ENCODE data around the gene SLC6A5.

Gene SLC6A5

DNA sequence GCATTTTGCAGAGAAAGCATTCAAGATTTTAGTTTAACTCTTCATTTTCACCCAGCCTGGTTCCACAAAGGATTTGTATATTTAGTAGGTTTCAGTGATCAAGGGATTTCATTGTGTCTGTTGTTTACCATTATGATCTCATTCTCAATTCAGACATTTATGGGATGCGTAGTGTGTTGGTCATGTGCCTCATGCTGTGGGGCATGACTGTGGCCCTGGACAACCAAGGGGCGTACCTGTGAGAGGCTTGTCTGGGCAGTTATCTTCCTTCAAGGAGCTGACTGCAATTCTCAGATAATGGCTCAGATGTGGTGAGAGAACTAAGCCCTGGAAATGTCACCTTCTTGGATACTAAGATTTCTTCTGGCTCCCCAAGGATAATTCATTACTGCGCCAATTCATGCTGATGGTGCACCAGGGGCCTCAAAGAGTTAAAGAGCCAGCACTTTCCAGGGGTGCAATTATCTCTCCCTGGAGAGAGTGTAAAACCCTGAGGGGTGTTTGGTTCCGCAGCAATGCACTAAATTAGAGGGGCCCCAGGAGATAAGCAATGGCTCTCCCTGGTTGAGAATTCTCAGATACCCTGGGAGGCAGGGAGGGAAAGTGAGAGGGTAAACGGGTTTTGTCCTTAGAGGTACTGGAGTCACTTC is 32.2 kb downstream of the SLC6A5 start:
- Mint-ChIP-seq H3K9me3 (no peaks in the 10 kb centered on the region), H3K27ac (no peak overlapping the region), H3K4me3 (no peak overlapping the region), H3K4me1 (no peaks in the 10 kb centered on the region), H3K27me3 (peaks cover 5% of the 10 kb centered on the region)
- no peak for DNase-seq
- no peak for ATAC-seq

DNA sequence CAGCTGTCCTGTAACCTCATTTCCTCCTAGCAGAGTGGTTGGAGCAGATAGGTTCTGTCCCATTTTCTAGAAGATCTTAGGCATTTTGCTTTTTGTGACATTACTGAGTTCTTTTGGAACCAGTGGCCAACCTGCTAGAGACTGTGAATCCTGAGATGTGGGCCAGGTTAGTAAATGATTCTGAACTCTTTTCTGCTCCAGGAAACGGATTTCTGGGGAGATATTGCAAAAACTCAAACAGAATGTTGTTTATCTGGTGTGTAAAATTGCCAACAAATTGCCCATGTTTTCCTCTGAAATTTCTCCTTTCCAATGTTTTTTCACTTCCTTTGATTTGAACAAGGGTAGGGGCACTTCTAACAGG is 32.7 kb downstream of the SLC6A5 start:
- Mint-ChIP-seq H3K27me3 (peaks cover under 1% of the 10 kb centered on the region), H3K4me1 (no peaks in the 10 kb centered on the region), H3K4me3 (no peak overlapping the region), H3K27ac (no peak overlapping the region), H3K9me3 (no peaks in the 10 kb centered on the region)
- DNase-seq = no peak
- no peak for ATAC-seq

DNA sequence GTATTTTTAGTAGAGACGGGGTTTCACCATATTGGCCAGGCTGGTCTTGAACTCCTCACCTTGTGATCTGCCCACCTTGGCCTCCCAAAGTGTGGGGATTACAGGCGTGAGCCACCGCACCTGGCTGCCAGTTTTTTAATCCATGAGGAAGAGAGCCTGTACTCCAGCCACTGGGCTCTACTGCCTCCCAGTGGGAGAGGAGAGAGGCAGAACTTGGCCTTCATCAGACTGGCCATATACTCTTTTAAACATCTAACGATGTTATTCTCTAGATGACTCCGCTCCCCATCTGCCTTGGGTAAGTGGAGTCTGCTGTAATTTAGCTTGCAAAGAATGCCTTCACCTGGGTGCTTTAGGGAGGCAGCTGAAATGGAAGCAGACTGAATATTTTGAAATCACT is 34.6 kb downstream of the SLC6A5 start:
- Mint-ChIP-seq H3K9me3 (no peaks in the 10 kb centered on the region), H3K27me3 (peaks cover 12% of the 10 kb centered on the region), H3K4me1 (no peaks in the 10 kb centered on the region), H3K4me3 (no peak overlapping the region), H3K27ac (no peak overlapping the region)
- no peak for ATAC-seq
- DNase-seq = no peak

DNA sequence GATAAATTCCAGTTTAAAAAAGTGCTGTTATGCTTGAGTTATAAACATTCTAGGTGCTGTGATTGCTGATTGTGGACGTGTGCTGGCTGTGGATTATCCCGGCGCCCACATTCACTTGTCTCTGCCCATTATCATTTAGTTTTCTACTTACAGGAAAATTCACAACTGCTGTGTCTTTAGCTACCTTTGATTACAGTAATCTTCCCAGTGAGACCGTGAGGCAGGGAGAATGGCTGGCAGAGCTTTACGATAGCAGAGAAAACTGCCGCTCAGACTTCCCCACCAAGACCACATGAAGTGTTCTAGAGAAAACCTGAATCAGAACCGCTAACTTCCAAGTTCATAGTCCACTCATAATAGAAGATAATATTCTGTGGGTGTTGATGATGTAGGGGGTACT is 35.4 kb downstream of the SLC6A5 start:
- no peaks in the 10 kb centered on the region for H3K9me3 Mint-ChIP-seq
- ATAC-seq (no peak), DNase-seq (no peak)
- no peak overlapping the region for H3K4me3 Mint-ChIP-seq
- H3K27me3 Mint-ChIP-seq = peaks cover 12% of the 10 kb centered on the region
- H3K27ac Mint-ChIP-seq = no peak overlapping the region
- no peaks in the 10 kb centered on the region for H3K4me1 Mint-ChIP-seq

DNA sequence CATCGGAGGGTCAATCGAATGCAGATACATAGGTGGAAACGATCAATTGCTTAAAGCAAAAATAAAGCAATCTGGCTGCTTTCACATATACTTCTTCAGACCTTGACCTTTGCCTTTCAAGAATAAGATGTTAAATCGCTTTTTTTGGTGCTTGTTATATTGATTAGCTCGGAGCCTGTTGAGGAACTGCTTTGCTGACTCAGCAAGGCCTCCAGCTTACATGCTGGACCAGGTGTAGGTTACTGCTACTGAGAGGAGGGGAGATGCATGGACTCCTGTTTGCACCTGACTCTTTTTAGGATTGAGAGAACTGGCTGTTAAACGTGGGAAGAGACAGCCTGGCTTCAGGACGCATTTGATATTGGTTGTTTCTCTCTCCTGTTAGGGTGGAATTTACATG is 38.7 kb downstream of the SLC6A5 start:
- Mint-ChIP-seq H3K27ac (no peak overlapping the region), H3K4me3 (no peak overlapping the region), H3K9me3 (no peaks in the 10 kb centered on the region), H3K27me3 (peaks cover 20% of the 10 kb centered on the region), H3K4me1 (no peaks in the 10 kb centered on the region)
- ATAC-seq = no peak
- DNase-seq = no peak

DNA sequence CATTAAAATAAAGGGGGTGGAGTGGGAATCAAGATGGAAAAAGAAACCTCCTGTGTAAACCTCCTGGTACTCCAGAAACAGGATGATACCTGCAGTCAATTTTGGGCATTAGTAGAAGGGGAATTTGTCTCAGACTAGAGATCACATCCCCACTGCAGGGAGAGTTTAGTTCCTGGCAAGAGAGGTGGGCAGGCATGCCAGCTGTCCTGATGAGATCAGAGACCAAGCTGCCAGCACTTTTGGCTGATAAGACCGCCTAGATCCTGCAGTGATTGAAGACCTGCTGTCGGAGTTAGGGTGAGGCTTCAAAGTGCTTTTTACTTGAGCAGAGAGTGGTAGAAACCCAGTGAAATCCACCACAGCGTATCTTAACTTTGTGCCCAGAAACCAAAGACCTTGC is 40.3 kb downstream of the SLC6A5 start:
- peaks cover 20% of the 10 kb centered on the region for H3K27me3 Mint-ChIP-seq
- DNase-seq (no peak), ATAC-seq (no peak)
- H3K9me3 Mint-ChIP-seq = no peaks in the 10 kb centered on the region
- no peak overlapping the region for H3K4me3 Mint-ChIP-seq
- no peaks in the 10 kb centered on the region for H3K4me1 Mint-ChIP-seq
- H3K27ac Mint-ChIP-seq = no peak overlapping the region

DNA sequence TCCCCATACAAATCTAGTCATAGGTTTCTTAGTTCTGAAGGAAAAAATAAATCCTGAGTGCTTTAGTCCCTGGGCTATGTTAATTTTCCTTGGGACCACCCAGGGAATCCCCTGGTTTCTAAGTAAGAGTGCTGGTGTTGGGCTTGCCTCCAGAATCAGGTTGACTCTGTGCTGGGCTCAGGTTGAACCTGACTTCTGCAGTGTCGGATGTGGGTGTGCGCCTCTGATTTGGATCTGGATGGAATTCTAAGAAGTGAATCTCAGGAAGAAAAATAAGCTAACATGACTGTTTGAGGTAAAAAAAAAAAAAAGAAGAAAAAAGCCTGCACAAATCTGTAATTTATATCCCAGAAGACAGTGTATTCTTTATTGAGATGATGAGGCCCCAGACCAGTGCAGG is 41.0 kb downstream of the SLC6A5 start:
- no peaks in the 10 kb centered on the region for H3K9me3 Mint-ChIP-seq
- H3K27me3 Mint-ChIP-seq = peaks cover 27% of the 10 kb centered on the region
- ATAC-seq = no peak
- peak overlapping the region in 1 of 2 donors; percentile 77 for H3K27ac Mint-ChIP-seq
- H3K4me1 Mint-ChIP-seq = no peaks in the 10 kb centered on the region
- no peak overlapping the region for H3K4me3 Mint-ChIP-seq
- DNase-seq = no peak

DNA sequence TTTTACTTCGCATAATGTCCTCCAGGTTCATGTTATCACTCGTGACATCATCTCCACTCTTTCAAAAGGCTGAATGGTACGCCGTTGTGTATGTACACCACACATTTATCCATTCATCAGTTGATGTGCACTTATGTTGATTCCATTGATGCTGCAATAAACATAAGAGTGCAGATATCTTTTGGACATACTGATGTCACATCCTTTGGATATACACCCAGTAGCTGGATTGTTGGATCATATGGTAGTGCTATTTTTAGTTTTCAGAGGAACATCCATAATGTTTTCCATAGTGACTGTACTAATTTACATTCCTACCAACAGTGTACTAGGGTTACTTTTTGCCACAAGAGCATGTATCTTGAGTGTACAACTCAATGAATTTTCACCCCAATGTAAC is 45.0 kb downstream of the SLC6A5 start:
- no peak overlapping the region for H3K27ac Mint-ChIP-seq
- H3K27me3 Mint-ChIP-seq = peaks cover 18% of the 10 kb centered on the region
- ATAC-seq (no peak), DNase-seq (no peak)
- H3K4me3 Mint-ChIP-seq = no peak overlapping the region
- H3K9me3 Mint-ChIP-seq = no peaks in the 10 kb centered on the region
- no peaks in the 10 kb centered on the region for H3K4me1 Mint-ChIP-seq

DNA sequence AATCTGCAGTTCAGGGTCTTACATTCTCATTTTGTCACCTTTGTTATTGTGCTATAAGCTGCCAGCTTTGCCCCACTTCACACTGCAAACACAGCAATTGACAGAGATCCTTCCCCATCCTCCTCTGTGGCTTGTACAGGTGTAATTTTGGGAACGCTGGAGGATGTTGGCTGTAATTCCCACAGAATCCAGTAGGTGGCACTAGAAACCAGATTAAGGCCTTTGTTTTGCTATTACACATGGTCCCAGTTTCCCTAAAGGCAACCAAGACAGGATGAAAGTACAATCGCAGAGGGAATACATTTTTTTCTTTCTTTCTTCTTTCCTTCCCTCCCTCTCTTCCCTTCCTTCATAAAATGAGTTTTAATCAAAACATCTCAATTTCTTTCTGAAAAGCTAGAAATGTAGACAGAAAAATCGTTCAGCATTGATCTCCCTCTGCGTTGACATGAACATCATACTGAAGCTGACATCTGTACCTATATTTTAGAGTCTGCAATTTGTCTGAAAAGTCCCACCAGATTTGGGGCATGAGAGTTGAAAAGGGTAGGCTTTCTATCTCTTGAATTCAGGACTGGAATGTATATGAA is 48.7 kb downstream of the SLC6A5 start:
- DNase-seq (peak in 1 of 2 donors; percentile 23), ATAC-seq (no peak)
- Mint-ChIP-seq H3K4me1 (no peaks in the 10 kb centered on the region), H3K9me3 (no peaks in the 10 kb centered on the region), H3K4me3 (no peak overlapping the region), H3K27me3 (peaks cover 15% of the 10 kb centered on the region), H3K27ac (no peak overlapping the region)

DNA sequence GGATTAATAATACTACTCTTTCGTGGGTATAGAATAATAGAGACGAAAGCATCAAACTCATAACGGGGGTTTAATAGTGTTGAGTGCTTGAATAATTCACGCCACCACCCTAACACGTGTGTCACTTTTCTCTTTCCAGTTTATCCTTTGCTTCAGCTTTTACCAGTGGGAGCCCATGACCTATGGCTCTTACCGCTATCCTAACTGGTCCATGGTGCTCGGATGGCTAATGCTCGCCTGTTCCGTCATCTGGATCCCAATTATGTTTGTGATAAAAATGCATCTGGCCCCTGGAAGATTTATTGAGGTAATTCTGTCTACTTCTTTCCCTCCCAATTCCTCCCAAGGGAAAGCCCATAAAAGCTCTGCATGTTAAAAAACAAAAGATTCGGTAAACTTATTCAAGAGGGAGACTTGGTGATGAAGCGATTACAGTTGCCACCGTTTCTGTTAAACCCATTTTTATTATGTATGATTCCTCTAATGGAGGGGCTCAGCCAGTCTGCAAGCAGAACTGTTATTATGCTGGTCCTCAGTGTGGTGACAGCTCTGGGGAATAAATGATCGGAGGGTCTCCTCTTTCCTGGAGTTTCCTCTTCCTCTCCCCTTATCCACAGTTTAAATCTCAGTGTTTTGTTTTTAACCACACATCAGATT is 52.9 kb downstream of the SLC6A5 start:
- H3K4me1 Mint-ChIP-seq = no peaks in the 10 kb centered on the region
- H3K27me3 Mint-ChIP-seq = peaks cover 30% of the 10 kb centered on the region
- H3K4me3 Mint-ChIP-seq = no peak overlapping the region
- no peak overlapping the region for H3K27ac Mint-ChIP-seq
- DNase-seq (no peak), ATAC-seq (no peak)
- no peaks in the 10 kb centered on the region for H3K9me3 Mint-ChIP-seq

DNA sequence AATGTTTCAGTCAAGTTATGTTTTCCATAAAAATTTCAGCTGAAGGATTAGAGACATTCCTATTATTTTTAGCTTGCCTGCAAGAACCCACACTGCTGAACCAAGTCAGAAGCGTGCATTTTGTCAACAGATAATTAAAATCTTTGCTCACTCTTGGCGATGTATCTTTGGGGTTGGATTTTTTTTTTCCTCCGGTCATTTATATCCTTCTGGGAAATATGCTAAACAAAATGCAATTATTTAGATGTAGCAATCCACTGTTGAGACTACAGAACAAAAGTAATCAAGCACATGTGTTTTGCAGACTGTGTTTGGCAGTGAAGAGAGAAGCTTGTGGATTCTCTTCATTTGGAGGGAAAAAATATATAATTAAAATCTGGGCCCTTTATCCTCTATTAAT is 54.6 kb downstream of the SLC6A5 start:
- Mint-ChIP-seq H3K9me3 (no peaks in the 10 kb centered on the region), H3K4me3 (no peak overlapping the region), H3K4me1 (no peaks in the 10 kb centered on the region), H3K27ac (no peak overlapping the region), H3K27me3 (peaks cover 38% of the 10 kb centered on the region)
- no peak for ATAC-seq
- no peak for DNase-seq

DNA sequence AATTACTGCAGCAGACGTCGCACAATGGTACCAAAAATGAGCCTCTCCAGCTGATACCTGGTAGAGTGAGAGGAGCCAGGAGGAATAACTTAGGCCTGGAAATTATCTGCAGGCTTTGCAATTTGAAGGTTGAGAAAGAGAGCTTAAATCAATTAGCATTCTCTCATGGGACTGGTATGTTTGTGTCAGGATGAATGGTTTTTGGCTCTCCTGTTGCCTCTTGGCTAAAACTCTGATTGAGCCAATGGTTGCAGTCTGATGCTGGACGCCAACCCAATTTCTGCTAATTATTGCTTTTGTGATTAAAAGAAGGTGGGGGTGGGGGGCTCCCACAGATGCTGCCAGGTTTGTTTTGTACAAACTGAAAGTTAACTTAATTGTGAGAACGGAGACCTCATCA is 57.5 kb downstream of the SLC6A5 start:
- Mint-ChIP-seq H3K27ac (no peak overlapping the region), H3K27me3 (peaks cover 38% of the 10 kb centered on the region), H3K9me3 (peaks cover 0 to 6% of the 10 kb centered on the region in 2 donors), H3K4me3 (no peak overlapping the region), H3K4me1 (no peaks in the 10 kb centered on the region)
- ATAC-seq (no peak), DNase-seq (no peak)

DNA sequence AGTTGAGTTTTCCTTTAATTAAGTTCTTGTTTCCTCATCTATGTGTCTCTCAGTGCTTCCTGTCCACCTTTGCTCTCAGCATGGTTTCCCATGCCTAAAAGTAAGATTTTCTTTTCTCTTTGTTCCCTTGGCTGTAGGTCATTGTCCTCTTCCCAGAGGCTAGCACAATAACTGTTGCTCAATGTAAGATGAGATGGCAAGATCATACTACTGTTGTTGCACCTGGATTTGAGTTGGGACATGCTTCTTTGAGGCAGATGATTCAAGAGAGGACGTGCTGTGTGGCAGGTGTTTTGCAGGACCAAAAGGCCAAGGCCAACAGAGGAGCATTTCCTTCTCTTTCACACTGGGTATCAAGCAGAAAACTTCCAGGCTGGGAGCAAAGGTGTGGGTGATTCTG is 58.7 kb downstream of the SLC6A5 start:
- H3K27ac Mint-ChIP-seq = no peak overlapping the region
- no peaks in the 10 kb centered on the region for H3K4me1 Mint-ChIP-seq
- peaks cover 7 to 12% of the 10 kb centered on the region in 2 donors for H3K9me3 Mint-ChIP-seq
- ATAC-seq (no peak), DNase-seq (no peak)
- no peak overlapping the region for H3K4me3 Mint-ChIP-seq
- peaks cover 33% of the 10 kb centered on the region for H3K27me3 Mint-ChIP-seq

DNA sequence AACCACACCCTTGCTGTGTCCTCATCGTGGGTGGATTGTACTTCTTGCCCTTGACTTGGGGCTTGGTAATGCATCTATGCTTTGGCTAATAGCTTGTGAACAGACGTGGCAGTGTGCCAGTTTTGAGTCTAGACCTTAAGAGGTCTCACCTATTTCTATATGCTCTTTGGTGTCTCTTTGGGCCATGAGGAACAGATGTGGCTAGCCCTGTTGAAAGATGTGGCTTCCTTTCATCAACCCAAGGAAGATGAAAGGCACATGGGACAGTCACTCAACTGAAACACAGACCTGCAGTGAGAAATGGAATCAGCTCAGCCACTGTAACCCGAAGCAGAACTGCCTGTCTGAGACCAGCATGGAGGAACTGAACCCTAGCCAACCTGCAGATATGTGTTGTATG is 62.0 kb downstream of the SLC6A5 start:
- Mint-ChIP-seq H3K27ac (no peak overlapping the region), H3K4me3 (no peak overlapping the region), H3K4me1 (no peaks in the 10 kb centered on the region), H3K9me3 (peaks cover 7 to 12% of the 10 kb centered on the region in 2 donors), H3K27me3 (peaks cover 28% of the 10 kb centered on the region)
- ATAC-seq (no peak), DNase-seq (no peak)

DNA sequence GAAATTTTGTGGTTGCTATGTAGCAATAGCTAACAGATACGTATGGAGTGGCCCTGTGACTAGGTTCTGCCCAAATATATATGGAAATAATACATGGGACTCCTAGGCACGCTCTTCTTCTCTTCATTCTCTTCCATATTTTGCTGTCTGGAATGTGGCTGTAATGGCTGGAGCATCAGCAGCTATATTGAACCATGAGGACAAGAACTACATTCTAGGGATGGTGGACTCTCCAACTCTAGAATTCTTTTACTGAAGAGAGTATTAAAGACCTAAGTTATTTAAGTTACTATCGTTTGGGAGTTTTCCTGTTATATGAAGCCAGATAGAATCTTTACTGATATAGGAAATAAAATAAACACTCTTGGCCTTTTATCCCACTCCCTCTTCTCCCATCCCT is 62.4 kb downstream of the SLC6A5 start:
- no peaks in the 10 kb centered on the region for H3K4me1 Mint-ChIP-seq
- no peak for ATAC-seq
- H3K4me3 Mint-ChIP-seq = no peak overlapping the region
- DNase-seq = no peak
- peaks cover 28% of the 10 kb centered on the region for H3K27me3 Mint-ChIP-seq
- H3K27ac Mint-ChIP-seq = no peak overlapping the region
- H3K9me3 Mint-ChIP-seq = peaks cover 7 to 12% of the 10 kb centered on the region in 2 donors

DNA sequence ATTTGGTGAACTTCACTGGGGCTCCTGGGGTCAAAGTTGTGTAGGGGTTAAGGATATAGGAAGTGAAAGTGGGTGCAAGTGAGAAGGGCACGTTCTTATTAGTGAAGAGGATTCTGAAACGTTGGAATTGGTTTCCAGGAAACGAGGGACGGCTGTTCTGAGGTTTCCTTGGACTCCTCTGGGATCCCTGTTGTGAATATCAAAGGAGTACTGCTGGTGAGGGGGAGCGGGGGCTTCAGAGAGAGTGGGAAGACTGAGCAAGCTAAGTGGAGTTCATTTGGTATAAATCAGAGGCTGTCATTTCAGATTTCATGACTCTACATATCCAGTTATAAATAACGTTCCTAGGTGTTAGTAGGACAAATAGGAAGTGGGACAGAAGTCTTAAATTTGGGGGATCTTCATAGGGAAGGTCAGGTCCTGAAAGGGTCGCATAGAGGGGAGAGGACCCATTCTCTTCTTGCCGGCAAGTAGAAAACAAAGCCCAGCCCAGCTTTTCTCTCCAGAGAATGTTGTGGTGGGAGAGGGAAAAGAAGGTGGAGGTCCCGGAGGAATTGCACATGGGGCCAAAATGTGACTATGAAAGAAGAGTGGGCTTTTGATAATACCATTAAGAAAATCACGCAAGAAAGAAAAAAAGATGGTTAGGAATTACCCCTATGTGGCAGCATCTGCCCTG is 68.9 kb downstream of the SLC6A5 start:
- Mint-ChIP-seq H3K27ac (no peak overlapping the region), H3K4me3 (no peak overlapping the region), H3K27me3 (peaks cover 78% of the 10 kb centered on the region), H3K9me3 (no peaks in the 10 kb centered on the region), H3K4me1 (peaks cover 30% of the 10 kb centered on the region)
- ATAC-seq (no peak), DNase-seq (no peak)

Data from stimulated activated naive CD8-positive, alpha-beta T cell treated with anti-CD3 and anti-CD28 coated beads, Interleukin-15, amount 100 ng/mL, for 72 hours (primary cell).